ENCODE measurements around the gene RHD.
"Not testable (repeated sequence)": the region's sequence is repeated elsewhere in the genome, so short reads cannot be mapped to it uniquely, and the experiment has no call there.

GRCh38 chr1:25293426-25293825 is 21.1 kb downstream of the RHD start:
- not testable (repeated sequence) for TF ChIP-seq CTCF (conservative IDR thresholded peaks at IDR 0.05; ENCODE audit: low read depth, low read length); EZH2 (IDR thresholded peaks at IDR 0.05; ENCODE audit: low read length, unreplicated experiment)
